ENCODE results near the gene PRPSAP1.
A peak's percentile ranks its signal among the peaks of the same experiment; 100 is the strongest.

The PRPSAP1 gene

DNA sequence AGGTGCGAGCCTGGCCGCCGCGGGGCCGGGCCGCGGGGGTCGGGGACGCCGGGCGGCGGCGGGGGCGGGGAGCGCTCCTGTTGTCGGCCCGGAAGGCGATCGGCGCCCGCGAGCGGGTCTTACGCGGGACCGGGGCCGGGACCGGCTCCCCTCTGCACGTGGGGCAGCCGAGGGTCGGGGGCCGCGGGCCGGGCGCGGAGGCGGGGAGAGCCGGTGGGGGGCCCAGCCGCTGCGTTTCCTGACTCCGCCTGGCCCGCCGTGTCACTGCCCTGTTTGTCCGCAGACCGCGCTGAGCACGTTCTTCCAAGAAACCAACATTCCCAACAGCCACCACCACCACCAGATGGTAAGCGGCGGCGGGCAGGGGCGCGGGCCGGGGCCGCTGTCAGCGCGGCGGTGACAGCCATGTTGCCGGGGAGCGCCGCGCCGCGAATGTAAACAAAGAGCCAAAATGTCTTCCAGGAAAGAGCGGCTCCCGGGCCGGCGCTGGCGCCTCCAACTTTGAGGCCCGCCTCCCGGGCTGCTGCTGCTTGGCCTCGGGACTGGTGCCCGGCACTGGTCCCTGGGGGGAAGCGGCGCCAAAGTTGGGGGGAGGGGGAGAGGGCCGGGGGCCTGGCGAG lies 88.0 kb downstream of the PRPSAP1 start:
- no peak for DNase-seq (ENCODE audit: low read depth)

- DNase-seq (ENCODE audit: low read depth), result peak; percentile 99
Observed at GRCh38 chr17:76264755-76265623, 88.7 kb downstream of the PRPSAP1 start, which contains the start of gene UBALD2. UBALD2 (plus strand) TSS chr17:76265348; CDS start chr17:76265506, 158 bp downstream.

GRCh38 chr17:76264425-76264754 lies 89.3 kb downstream of the PRPSAP1 start:
- DNase-seq (ENCODE audit: low read depth), result no peak

DNA sequence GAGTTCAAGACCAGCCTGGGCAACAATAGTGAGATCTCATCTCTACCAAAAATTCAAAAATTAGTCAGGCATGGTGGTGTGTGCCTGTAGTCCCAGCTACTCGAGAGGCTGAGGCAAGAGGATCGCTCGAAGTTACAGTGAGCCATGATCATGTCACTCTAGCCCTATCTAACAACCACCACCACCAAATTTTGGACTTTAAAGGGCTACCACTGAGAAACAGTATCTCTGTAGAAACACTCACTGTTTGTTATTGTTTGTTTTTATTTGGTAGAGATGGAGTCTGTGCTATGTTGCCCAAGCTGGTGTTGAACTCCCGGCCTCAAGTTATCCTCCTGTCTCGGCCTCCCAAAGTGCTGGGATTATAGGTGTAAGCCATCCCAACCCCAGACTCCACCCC lies 89.8 kb downstream of the PRPSAP1 start:
- DNase-seq (ENCODE audit: low read depth), result no peak

GRCh38 chr17:76262732-76263344 lies 90.9 kb downstream of the PRPSAP1 start:
- no peak for DNase-seq (ENCODE audit: low read depth)

DNA sequence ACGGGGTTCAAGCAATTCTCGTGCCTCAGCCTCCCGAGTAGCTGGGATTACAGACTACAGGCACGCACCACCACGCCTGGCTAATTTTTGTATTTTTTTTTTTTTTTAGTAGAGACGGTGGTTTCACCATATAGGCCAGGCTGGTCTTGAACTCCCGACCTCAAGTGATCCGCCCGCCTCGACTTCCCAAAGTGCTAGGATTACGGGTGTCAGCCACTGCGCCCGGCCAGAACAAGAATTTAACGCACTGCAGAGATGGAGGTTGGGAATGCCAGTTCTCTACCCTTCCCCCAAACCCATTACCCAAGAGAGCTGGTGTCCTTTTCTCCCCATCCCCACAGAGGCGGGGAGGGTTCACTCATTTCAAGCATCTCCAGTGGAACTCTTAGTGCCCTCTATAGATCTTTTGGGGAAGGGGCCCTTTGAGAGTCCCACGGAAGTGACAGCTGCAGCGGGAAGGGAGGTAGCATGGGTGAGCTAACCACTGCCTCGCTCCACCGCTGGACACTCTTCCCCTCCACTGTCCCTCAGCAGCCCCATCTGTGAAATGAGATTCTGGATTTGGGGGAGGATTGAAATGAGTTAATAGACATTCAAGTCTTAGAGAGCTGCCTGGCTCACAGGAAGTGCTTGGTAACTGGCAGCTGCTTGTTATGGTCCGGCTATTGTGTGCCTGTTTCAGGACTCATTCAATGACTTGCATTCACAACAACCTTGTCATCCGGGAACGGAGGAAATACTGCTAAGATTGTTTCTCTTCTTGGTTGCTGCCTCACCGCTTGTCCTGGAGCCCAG lies 92.1 kb downstream of the PRPSAP1 start:
- DNase-seq (ENCODE audit: low read depth), result no peak

- DNase-seq (ENCODE audit: low read depth), result no peak
Observed at GRCh38 chr17:76260669-76261068, 93.0 kb downstream of the PRPSAP1 start.

DNA sequence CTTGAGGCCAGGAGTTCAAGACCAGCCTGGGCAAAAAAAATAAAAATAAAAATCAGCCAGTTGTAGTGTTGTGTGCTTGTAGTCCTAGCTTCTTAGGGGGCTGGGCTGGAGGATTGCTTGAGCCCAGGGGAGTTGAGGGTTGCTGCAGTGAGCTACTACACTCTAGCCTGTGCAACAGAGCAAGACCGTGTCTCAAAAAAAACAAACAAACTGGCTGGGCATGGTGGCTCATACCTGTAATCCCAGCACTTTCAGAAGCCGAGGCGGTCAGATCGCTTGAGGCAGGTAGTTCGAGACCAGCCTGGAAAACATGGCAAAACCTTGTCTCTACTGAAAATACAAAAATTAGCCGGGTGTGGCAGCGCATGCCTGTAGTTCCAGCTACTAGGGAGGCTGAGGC lies 93.5 kb downstream of the PRPSAP1 start:
- DNase-seq (ENCODE audit: low read depth), result no peak
